Endodermal cell (in vitro differentiated cells): Measurements from ENCODE around the gene VCAM1. TPM values are rescaled to one million over a fixed set of nuclear protein-coding genes. Genes with fewer than 3 reads are reported as not detected.

ENCODE experiments used
- DNase-seq: peaks from one replicate; pipeline ENCODE4 v3.0.0-alpha.2; 2017
- H3K27ac ChIP-seq: 2 replicates; pipeline ENCODE4 v1.5.1; 2013; ENCODE audit warnings: mild to moderate bottlenecking, low read depth, low read length, moderate library complexity
- H3K27me3 ChIP-seq: 2 replicates; pipeline ENCODE4 v1.6.1; 2013; ENCODE audit warnings: mild to moderate bottlenecking, low read length, moderate library complexity; ENCODE audit not compliant: insufficient read depth, control insufficient read depth, poor library complexity, severe bottlenecking
- H3K36me3 ChIP-seq: 2 replicates; pipeline ENCODE4 v1.7.0; 2013; ENCODE audit warnings: mild to moderate bottlenecking, low read length, moderate library complexity; ENCODE audit not compliant: control insufficient read depth, insufficient read depth
- H3K4me1 ChIP-seq: one replicate; pipeline ENCODE4 v1.7.0; 2013; ENCODE audit warnings: low read length; ENCODE audit not compliant: control insufficient read depth, insufficient read depth
- H3K4me3 ChIP-seq: 2 replicates; pipeline ENCODE4 v1.5.1; 2013; ENCODE audit warnings: mild to moderate bottlenecking, low read length, moderate library complexity
- H3K9ac ChIP-seq: 2 replicates; pipeline ENCODE4 v1.6.1; 2013; ENCODE audit warnings: mild to moderate bottlenecking, low read length, moderate library complexity; ENCODE audit not compliant: poor library complexity, severe bottlenecking; ENCODE audit errors: extremely low read depth
- H3K9me3 ChIP-seq: 2 replicates; pipeline ENCODE4 v1.6.1; 2013; ENCODE audit warnings: mild to moderate bottlenecking, low read length, moderate library complexity; ENCODE audit not compliant: control insufficient read depth
- H3K27ac Mint-ChIP-seq: 2 replicates; pipeline ENCODE4 v1.8.0; 2020; ENCODE audit warnings: mixed read lengths
- H3K27me3 Mint-ChIP-seq: 2 replicates; pipeline ENCODE4 v1.8.0; 2021; ENCODE audit warnings: mild to moderate bottlenecking, mixed read lengths; ENCODE audit not compliant: insufficient read depth
- H3K36me3 Mint-ChIP-seq: 2 replicates; pipeline ENCODE4 v1.8.0; 2020; ENCODE audit warnings: low read depth, mixed read lengths
- H3K4me1 Mint-ChIP-seq: 2 replicates; pipeline ENCODE4 v1.8.0; 2020; ENCODE audit warnings: mixed read lengths
- H3K4me3 Mint-ChIP-seq: 2 replicates; pipeline ENCODE4 v1.8.0; 2020; ENCODE audit warnings: mild to moderate bottlenecking, moderate library complexity, mixed read lengths
- H3K9me3 Mint-ChIP-seq: 2 replicates; pipeline ENCODE4 v1.8.0; 2020; ENCODE audit warnings: mild to moderate bottlenecking, mixed read lengths
- CTCF ChIP-seq: fragments of 200-600 bp; sonication (generic); conservative IDR thresholded peaks from 2 replicates; pipeline ENCODE4 v1.5.0; 2021; ENCODE audit warnings: antibody characterized with exemption, mild to moderate bottlenecking
- WGBS, 2 experiments: methylation state at CpG; one replicate each; pipeline versions ENCODE4 v1.1.5 to v1.1.7; 2013; ENCODE audit warnings: missing lambda C conversion rate in 2 of 2, mixed read lengths in 1 of 2; ENCODE audit not compliant: insufficient coverage in 1 of 2, insufficient read length in 1 of 2; 5-methylcytosine and 5-hydroxymethylcytosine counted together
- total RNA-seq, 2 donors: library from RNA; stranded (reverse); fragmentation: NEBNext Ultra II Directional in 1 of 2; extraction: Animal tissue kit (Norgen Biotek cat#: 25700) in 1 of 2; gene quantifications; 2 replicates in 1 of 2; 3 replicates in 1 of 2; pipeline ENCODE4 v1.2.1, GENCODE V29; 2021

The VCAM1 gene
- total RNA-seq, 2 donors from 2014 or later: 1.4 to 1.7 TPM

- no peak for TF ChIP-seq CTCF
- Mint-ChIP-seq H3K36me3 (no peaks in the 10 kb centered on the region), H3K9me3 (no peaks in the 10 kb centered on the region), H3K4me1 (no peaks in the 10 kb centered on the region), H3K27ac (no peak overlapping the region), H3K4me3 (no peak overlapping the region), H3K27me3 (no peaks in the 10 kb centered on the region)
- 80 to 97% methylated on average over 1 of the region's 1 CpG for WGBS, 2 experiments
- Histone ChIP-seq H3K36me3 (no peaks in the 10 kb centered on the region), H3K9me3 (peaks cover 5% of the 10 kb centered on the region), H3K27ac (no peak overlapping the region), H3K27me3 (no peaks in the 10 kb centered on the region), H3K4me3 (no peak overlapping the region), H3K9ac (no peak overlapping the region), H3K4me1 (no peaks in the 10 kb centered on the region)
- DNase-seq: no peak
Observed at GRCh38 chr1:100774370-100774769, 54.8 kb downstream of the VCAM1 start.

GRCh38 chr1:100775483-100775882 is 55.9 kb downstream of the VCAM1 start:
- H3K27me3 Mint-ChIP-seq: no peaks in the 10 kb centered on the region
- 94 to 100% methylated on average over 2 to 4 of the region's 4 CpGs for WGBS, 2 experiments

GRCh38 chr1:100778748-100779147 is 59.2 kb downstream of the VCAM1 start:
- Mint-ChIP-seq H3K27me3 (no peaks in the 10 kb centered on the region), H3K36me3 (peaks cover 2% of the 10 kb centered on the region), H3K4me3 (no peak overlapping the region)

More at GRCh38 chr1:100775483-100775882, 55.9 kb downstream of the VCAM1 start:
- no peaks in the 10 kb centered on the region for H3K4me1 ChIP-seq
- peaks cover 7% of the 10 kb centered on the region for H3K9me3 ChIP-seq
- no peaks in the 10 kb centered on the region for H3K36me3 ChIP-seq
- no peaks in the 10 kb centered on the region for H3K27me3 ChIP-seq
- H3K4me1 Mint-ChIP-seq: no peaks in the 10 kb centered on the region
- H3K9ac ChIP-seq: no peak overlapping the region
- peaks cover 3% of the 10 kb centered on the region for H3K9me3 Mint-ChIP-seq
- H3K36me3 Mint-ChIP-seq: peaks cover 2% of the 10 kb centered on the region
- no peak overlapping the region for H3K27ac Mint-ChIP-seq
- no peak overlapping the region for H3K4me3 Mint-ChIP-seq
- H3K4me3 ChIP-seq: no peak overlapping the region
- no peak for DNase-seq
- no peak overlapping the region for H3K27ac ChIP-seq
- no peak for TF ChIP-seq CTCF

More at GRCh38 chr1:100778748-100779147, 59.2 kb downstream of the VCAM1 start:
- TF ChIP-seq CTCF: no peak
- DNase-seq: no peak
- no peaks in the 10 kb centered on the region for H3K4me1 Mint-ChIP-seq
- peaks cover 16% of the 10 kb centered on the region for H3K9me3 Mint-ChIP-seq
- no peaks in the 10 kb centered on the region for H3K27me3 ChIP-seq
- no peak overlapping the region for H3K4me3 ChIP-seq
- H3K36me3 ChIP-seq: no peaks in the 10 kb centered on the region
- H3K27ac Mint-ChIP-seq: no peak overlapping the region
- no peak overlapping the region for H3K9ac ChIP-seq
- no peak overlapping the region for H3K27ac ChIP-seq
- no peaks in the 10 kb centered on the region for H3K4me1 ChIP-seq
- H3K9me3 ChIP-seq: peaks cover 27% of the 10 kb centered on the region
